Testis (tissue), 3 donors: ENCODE measurements around the gene AFG1L. TPM values are rescaled to one million over a fixed set of nuclear protein-coding genes. Genes with fewer than 3 reads are reported as not detected.

Experiments used
- DNase-seq: peaks from one replicate; pipeline ENCODE4 v3.0.0-alpha.2; 2019
- H3K27ac ChIP-seq, 2 donors: fragments of 200-600 bp; sonication (generic); one replicate each; pipeline ENCODE4 v1.5.1; 2019
- H3K27me3 ChIP-seq: fragments of 200-600 bp; sonication (generic); one replicate; pipeline ENCODE4 v1.5.1; 2019
- H3K36me3 ChIP-seq: fragments of 200-600 bp; sonication (generic); one replicate; pipeline ENCODE4 v1.5.1; 2017; ENCODE audit warnings: low read depth; ENCODE audit errors: missing control alignments
- H3K4me1 ChIP-seq: fragments of 200-600 bp; sonication (generic); one replicate; pipeline ENCODE4 v1.5.1; 2019
- H3K4me3 ChIP-seq, 2 donors: fragments of 200-600 bp; sonication (generic); one replicate each; pipeline ENCODE4 v1.5.1; 2017 to 2019
- H3K9me3 ChIP-seq: fragments of 200-600 bp; sonication (generic); one replicate; pipeline ENCODE4 v1.5.1; 2017
- POLR2A ChIP-seq: fragments of 450-650 bp; IDR thresholded peaks from one replicate; pipeline ENCODE4 v1.6.1; 2017; ENCODE audit warnings: antibody characterized with exemption, mild to moderate bottlenecking, moderate library complexity
- WGBS, 2 donors: methylation state at CpG; one replicate each; pipeline ENCODE4 v1.1.5; 2018; 5-methylcytosine and 5-hydroxymethylcytosine counted together
- intact Hi-C: fragments of 100-400 bp; cut with DNase I; formaldehyde crosslinking; loops from one replicate; pipeline ENCODE4 v1.15.1; 2023; ENCODE audit warnings: low total_unique reads
- polyA plus RNA-seq: library from polyadenylated mRNA; stranded (reverse); fragments of 350-450 nt; fragmentation: Illumina TruSeq; extraction: RNeasy Lipid Tissue Mini Kit (QIAGEN cat#74804); gene quantifications from one replicate; pipeline ENCODE4 v1.2.3, GENCODE V29; 2014; ENCODE audit warnings: low read depth, low replicate concordance; ENCODE audit not compliant: insufficient read depth
- total RNA-seq, 2 donors: library from RNA; depleted of rRNA; stranded (reverse); fragments of >200 nt; gene quantifications; one replicate each; pipeline ENCODE4 v1.2.3, GENCODE V29; 2016
- TF ChIP-seq, protein P1 (sequence below), 3 experiments: fragments of 450-650 bp in 2 of 3; fragments of 200-600 bp in 1 of 3; sonication (generic) in 1 of 3; IDR thresholded peaks; one replicate each; pipeline ENCODE4 v1.5.1; 2016 to 2019; ENCODE audit warnings: antibody characterized with exemption in 3 of 3, mild to moderate bottlenecking in 2 of 3, moderate library complexity in 1 of 3

AFG1L gene
- total and polyA plus RNA-seq, 3 donors from 2014 or later: 9.2 to 43.0 (median 11.7) TPM

DNA sequence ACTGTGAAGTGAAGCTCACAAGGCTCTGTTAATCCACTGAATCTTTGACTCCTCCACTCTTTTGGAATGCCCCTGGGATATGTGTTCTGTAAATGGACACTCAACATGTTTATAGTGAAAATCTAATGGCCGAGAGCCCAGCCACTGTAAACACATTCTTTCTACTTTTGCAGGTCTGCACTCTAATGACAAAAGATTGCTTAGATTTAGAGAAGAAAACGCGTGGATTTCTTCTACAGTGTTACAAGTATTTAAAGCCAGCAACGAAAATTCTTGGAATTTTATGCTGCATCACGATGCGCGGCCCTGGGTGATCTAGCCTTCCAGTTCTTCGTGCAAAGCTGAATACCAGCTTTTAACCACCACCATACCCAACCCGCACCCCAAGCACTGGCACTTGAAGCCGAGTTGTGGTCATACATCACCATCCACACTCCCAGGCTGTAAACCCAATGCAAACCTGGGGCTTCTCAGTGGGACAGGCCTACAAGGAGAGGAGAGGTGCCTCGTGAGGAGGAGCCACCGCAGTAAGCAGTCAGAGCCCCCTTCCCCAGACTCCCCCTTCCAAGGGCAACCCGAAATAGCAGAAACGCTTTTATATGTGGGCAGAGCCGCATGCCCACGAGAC lies 262.1 kb downstream of the AFG1L start:
- Histone ChIP-seq H3K36me3 (no peaks in the 10 kb centered on the region), H3K4me1 (peaks cover 12% of the 10 kb centered on the region), H3K27ac (peak overlapping the region; percentile 94 to 100), H3K27me3 (no peaks in the 10 kb centered on the region), H3K9me3 (no peaks in the 10 kb centered on the region), H3K4me3 (peak overlapping the region; percentile 87 to 98)
- DNase-seq: peak; percentile 49
- TF ChIP-seq POLR2A: no peak
- TF ChIP-seq, protein P1, sequence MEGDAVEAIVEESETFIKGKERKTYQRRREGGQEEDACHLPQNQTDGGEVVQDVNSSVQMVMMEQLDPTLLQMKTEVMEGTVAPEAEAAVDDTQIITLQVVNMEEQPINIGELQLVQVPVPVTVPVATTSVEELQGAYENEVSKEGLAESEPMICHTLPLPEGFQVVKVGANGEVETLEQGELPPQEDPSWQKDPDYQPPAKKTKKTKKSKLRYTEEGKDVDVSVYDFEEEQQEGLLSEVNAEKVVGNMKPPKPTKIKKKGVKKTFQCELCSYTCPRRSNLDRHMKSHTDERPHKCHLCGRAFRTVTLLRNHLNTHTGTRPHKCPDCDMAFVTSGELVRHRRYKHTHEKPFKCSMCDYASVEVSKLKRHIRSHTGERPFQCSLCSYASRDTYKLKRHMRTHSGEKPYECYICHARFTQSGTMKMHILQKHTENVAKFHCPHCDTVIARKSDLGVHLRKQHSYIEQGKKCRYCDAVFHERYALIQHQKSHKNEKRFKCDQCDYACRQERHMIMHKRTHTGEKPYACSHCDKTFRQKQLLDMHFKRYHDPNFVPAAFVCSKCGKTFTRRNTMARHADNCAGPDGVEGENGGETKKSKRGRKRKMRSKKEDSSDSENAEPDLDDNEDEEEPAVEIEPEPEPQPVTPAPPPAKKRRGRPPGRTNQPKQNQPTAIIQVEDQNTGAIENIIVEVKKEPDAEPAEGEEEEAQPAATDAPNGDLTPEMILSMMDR (IDR thresholded peaks at IDR 0.05): no peak
- intact Hi-C loops: loop anchor here (10.0 kb wide), 1 partner anchor 228 kb away; no protein-coding TSS in a partner anchor
- 18 to 28% methylated on average over 16 of the region's 16 CpGs for WGBS, 2 donors

DNA sequence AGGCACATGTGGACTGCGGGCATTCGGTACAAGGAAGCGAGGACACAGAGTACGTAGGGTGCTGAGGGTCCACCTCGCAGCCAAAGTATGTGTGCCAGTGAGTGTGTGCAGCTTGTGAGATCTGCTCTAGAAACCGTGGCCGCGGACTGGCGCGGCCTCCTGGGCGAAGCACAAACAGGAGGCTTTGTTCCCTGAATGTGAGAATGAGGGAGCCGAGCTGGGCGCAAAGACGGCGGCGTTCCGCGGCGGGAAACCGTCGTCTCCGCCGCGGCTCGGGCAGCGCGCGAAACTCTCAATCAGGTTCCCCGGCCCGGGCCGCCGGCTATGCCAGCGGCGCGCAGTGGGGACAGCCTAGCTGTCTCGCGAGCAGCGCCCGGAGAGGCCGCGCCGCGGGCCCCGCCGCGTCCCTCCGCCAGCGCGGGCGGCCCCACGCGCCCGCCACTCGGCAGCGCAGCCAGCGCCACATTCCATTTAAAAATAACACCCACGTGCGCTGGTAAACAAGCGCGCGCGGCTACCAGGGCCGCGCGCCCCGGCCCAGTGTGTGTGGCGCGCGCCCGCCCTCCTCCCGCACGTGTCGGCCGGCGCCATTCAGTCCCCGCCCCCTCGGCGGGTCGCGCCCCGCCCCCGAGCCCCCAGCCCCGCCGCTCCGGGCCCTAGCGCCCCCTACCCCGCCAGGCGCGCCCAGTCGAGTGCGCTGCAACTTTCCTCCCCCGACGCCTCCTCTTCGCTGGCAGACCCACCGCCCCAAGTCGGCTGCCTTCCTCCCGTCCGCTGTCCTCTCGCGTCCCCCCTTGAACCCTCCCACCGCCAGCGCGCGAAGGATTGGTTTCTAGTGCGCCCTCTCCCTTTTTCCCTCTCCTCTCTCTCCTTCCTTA lies 262.9 kb downstream of the AFG1L start:
- peak; percentile 90 for DNase-seq
- peak overlapping the region; percentile 87 to 98 for H3K4me3 ChIP-seq
- WGBS, 2 donors: 0 to 1% methylated on average over 59 to 97 of the region's 105 CpGs
- peak overlapping the region; percentile 98 to 100 for H3K27ac ChIP-seq
- H3K9me3 ChIP-seq: no peaks in the 10 kb centered on the region
- intact Hi-C loops: loop anchor here (10.0 kb wide), 1 partner anchor 227 kb away; no protein-coding TSS in a partner anchor
- no peak for TF ChIP-seq POLR2A
- TF ChIP-seq, protein P1 (IDR thresholded peaks at IDR 0.05): no peak
- no peaks in the 10 kb centered on the region for H3K36me3 ChIP-seq
- peaks cover 12% of the 10 kb centered on the region for H3K4me1 ChIP-seq
- no peaks in the 10 kb centered on the region for H3K27me3 ChIP-seq

DNA sequence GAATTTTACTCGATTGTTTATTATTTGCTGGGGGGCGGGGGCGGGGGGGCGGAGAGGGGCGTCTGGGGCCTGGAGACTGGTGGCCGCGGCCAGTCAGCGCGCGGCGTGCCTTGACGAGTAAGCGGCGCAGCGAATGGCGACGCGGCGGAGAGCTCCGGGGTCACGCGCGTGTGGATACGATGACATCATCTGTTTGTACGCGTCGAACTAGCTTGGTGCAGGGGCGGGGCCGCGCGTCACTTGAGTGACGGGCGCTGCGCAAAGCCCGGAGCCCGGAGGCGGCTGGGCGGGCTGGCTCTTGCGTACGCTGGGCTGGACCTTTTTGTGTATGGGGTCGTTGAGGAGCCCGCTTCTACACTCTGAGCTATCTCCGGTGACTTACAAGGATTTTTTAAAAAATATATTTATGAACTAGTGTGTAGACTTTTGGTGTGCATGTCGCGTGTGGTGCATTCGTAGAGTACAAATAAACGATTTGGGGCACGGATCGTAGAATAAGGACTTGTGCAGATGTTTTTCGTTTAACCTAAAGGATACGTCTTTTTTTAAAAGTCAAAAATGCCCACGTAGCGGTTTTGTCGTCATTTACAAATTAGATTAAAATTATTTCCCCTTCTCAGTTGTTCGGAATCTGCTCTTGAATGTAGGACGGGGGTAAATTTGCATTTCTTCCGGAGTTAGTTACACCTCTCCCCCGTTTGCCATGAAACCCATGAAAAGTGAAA lies 263.7 kb downstream of the AFG1L start:
- H3K27ac ChIP-seq: peak overlapping the region; percentile 98 to 100
- H3K9me3 ChIP-seq: no peaks in the 10 kb centered on the region
- peak; percentile 99 for DNase-seq
- TF ChIP-seq POLR2A: peak; percentile 93
- TF ChIP-seq, protein P1 (IDR thresholded peaks at IDR 0.05): no peak
- no peaks in the 10 kb centered on the region for H3K27me3 ChIP-seq
- intact Hi-C loops: loop anchor here (10.0 kb wide), 1 partner anchor 226 kb away; no protein-coding TSS in a partner anchor
- WGBS, 2 donors: 0% methylated on average over 55 to 58 of the region's 58 CpGs
- H3K36me3 ChIP-seq: no peaks in the 10 kb centered on the region
- peaks cover 12% of the 10 kb centered on the region for H3K4me1 ChIP-seq
- H3K4me3 ChIP-seq: peak overlapping the region; percentile 87 to 98

DNA sequence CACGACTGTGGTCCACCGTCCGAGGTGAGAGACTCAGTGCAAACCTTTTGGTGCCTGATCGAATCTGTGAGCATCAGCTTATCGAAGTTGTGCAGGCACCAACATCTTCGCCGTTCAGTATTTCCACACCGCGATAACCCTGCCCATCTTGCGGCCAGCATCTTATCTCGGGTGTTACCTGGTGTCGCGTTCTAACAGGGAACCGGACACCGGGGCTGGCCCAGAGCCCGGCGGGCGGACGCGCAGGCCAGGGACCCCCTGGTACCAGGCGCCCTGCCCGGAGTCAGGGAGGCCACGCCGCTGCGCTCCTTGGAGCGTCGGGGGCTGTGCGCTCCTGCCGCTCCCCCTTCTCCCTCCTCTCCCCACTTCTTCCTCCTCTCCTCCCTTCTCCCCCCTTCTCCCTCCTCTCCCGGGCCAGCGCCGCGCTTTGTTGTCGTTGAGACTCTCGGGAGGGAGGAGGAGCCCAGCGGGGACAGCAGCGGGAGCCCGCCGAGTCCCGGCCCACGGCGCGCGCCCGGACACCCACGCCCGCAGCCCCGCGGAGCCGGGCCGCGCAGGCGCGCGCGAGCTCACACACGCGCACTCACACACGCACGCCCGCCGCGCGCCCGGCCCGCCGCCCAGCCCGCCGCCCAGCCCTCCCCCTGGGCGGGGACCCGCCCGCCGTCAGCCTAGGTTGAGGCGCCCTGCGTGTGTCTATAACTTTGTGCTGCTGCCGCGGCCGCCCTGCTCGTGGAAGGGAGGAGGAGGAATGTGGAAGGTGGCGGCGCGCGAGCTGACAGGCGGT lies 264.4 kb downstream of the AFG1L start:
- peak overlapping the region; percentile 87 to 98 for H3K4me3 ChIP-seq
- 0 to 1% methylated on average over 39 to 69 of the region's 84 CpGs for WGBS, 2 donors
- peak; percentile 93 for DNase-seq
- H3K36me3 ChIP-seq: no peaks in the 10 kb centered on the region
- TF ChIP-seq, protein P1 (IDR thresholded peaks at IDR 0.05): no peak
- TF ChIP-seq POLR2A: no peak
- no peaks in the 10 kb centered on the region for H3K27me3 ChIP-seq
- peak overlapping the region; percentile 98 to 100 for H3K27ac ChIP-seq
- no peaks in the 10 kb centered on the region for H3K9me3 ChIP-seq
- intact Hi-C loops: loop anchor here (10.0 kb wide), 1 partner anchor 226 kb away; no protein-coding TSS in a partner anchor
- peaks cover 15% of the 10 kb centered on the region for H3K4me1 ChIP-seq
